ENCODE results near the gene PRG3.
A peak's percentile ranks its signal among the peaks of the same experiment; 100 is the strongest.

PRG3 gene

GRCh38 chr11:57380975-57381374 is at the start of gene PRG3:
TSS of gene PRG3 (minus strand) at chr11:57381150. CDS start at chr11:57380708, 442 bp downstream.
- FAIRE-seq (no peak), DNase-seq (ENCODE audit: insufficient read length, low spot score) (no peak)

GRCh38 chr11:57429946-57430345 is 49.0 kb upstream of the PRG3 start:
- DNase-seq (ENCODE audit: insufficient read length, low spot score) (no peak), FAIRE-seq (no peak)

DNA sequence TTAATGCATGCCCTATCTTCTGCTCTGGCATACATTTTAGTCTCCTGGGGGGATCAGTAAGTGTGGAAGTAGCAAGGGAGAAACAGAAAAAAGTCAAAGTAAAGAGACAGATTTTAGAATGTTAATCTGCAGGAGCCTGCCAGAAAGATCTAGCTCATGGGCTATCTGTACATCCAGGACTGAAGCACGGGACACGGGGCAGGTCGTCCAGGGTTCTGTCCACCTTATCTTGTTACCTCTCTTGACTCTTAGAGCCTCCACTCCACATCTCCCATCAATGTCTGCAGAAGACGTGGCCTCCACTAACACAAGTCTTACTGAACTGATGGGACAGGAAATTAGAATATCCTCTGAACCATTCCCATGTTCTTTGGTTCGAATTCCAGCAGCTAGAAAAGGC is 47.7 kb upstream of the PRG3 start:
- DNase-seq (ENCODE audit: insufficient read length, low spot score) (no peak), FAIRE-seq (no peak)

GRCh38 chr11:57427727-57428082 is 46.8 kb upstream of the PRG3 start:
- no peak for DNase-seq (ENCODE audit: insufficient read length, low spot score)
- no peak for FAIRE-seq

DNA sequence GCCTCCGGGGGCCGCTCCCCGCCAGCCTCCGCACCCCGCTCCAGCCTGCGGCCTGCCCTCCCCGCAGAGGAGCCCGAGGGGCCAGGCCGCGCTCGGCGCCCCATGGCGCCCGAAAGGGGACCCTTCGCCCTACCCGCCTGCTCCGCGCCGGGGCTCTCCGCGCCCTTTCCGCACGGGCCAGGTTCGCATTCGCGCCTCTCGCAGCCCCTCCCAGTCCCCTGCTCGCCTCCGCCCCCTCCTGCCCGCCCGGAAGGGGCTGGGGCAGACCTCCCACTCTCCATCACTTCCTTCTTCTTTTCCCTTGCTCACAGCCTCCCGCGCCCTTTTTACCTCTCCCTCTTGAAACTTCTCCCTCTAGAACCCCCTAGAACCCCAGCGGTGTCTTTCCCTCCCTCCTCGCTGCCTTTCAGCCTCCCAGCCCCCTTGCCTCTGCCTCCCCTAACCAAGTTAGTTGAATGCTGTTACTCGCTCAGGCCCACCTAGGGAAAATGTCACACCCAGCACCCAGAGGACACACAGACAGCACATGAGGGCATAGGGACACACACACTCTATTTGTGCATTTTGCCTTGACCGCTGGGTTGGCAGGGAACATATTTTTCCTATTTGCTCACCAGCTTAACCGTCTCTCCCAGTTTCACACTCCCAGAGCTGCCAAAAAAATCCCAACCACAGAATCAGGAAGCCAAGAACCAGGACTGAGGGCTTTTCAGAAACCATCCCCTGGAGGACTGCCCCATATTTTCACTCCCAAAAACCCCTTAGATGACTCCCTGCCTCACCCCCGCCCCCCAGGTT is 46.2 kb upstream of the PRG3 start, which contains the start of gene SLC43A3:
SLC43A3 (minus strand) TSS at position 193 of the 798 bp plus-strand sequence. CDS start 949 bp downstream, outside the sequence.
- DNase-seq (ENCODE audit: insufficient read length, low spot score) (no peak), FAIRE-seq (no peak)

DNA sequence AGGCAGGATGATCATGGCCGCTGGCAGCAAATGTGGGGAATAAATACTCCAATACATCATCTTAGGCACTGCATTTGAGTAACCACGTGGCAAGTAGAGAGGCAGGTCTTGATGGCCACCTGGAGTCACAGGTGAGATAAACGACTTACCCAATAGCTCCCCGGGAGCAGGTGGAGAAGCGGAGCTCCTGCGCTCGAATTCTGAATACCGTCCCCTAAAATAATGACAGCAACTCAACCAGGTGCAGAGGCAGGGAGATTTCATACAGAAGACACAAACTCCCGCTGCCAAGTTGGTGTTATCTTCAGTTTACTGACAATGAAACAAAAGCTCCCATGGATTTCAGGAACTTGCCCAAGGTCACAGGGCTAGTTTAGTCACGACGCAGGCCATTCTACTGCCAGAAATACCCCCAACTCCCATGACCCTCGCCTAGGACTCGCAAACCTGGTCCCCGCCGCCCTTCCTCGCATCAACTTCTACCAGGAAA is 45.5 kb upstream of the PRG3 start:
- no peak for FAIRE-seq
- no peak for DNase-seq (ENCODE audit: insufficient read length, low spot score)

GRCh38 chr11:57425565-57426438 is 44.9 kb upstream of the PRG3 start:
- no peak for FAIRE-seq
- no peak for DNase-seq (ENCODE audit: insufficient read length, low spot score)

- FAIRE-seq (peak; percentile 87), DNase-seq (ENCODE audit: insufficient read length, low spot score) (peak; percentile 86)
These were observed 44.0 kb upstream of the PRG3 start for GRCh38 chr11:57424792-57425564.

DNA sequence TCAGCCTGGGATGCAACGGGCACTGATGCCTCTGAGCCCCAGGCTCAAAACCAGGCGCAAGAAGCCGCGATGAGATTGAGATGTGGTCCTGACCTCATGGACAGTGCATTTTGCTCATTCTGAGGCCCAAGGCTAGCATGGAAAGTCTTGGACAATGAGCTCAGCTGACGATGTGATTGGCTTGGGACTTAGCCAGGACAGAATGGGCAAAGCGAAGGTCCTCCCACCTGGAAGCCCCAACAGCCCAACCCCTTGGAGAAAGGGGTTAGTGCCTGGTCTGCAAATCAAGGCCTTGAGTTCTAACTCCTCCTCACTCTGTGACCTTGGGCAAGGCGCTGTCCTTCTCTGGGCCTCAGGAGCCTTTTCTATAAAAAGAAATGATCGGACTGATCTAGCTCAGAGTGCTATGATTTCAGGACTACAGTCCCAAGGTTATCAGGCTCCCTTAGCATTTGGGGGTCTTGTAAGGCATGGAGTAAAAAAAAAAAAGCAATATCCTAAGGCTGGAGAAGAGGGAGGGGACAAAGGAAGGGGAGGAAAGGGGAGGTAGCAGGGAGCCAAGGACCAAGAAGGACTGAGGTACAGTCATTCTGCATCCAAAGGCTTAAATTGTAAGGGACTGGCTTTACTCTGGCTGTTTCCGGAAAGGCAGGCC is 43.3 kb upstream of the PRG3 start:
- peak; percentile 20 for FAIRE-seq
- DNase-seq (ENCODE audit: insufficient read length, low spot score): no peak

DNA sequence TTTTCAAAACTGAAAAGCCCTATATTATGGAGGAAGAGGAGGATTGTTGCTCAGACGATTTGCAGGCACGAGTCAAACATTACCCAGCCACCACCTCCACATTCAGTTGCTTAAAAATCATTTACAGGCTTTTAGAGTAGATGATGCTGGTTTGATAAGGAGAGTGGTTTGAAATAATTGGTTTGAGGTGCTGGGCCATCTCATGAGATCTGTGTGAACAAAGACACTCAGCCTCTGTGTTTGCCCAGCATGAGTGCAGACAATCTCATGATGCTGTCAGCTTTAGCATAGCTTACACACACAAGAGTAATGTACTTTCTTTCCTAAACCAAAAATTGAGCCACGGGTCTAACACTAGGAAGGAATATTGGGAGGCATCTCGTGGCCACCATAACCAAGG is 41.7 kb upstream of the PRG3 start:
- DNase-seq (ENCODE audit: insufficient read length, low spot score): no peak

GRCh38 chr11:57421805-57422204 is 40.9 kb upstream of the PRG3 start:
- FAIRE-seq: no peak
- DNase-seq (ENCODE audit: insufficient read length, low spot score): no peak

More for the DNA sequence above, 41.7 kb upstream of the PRG3 start:
- FAIRE-seq: no peak

GRCh38 chr11:57421066-57421465 is 40.1 kb upstream of the PRG3 start:
- DNase-seq (ENCODE audit: insufficient read length, low spot score) (no peak), FAIRE-seq (no peak)

GRCh38 chr11:57419146-57419545 is 38.2 kb upstream of the PRG3 start:
- no peak for FAIRE-seq
- DNase-seq (ENCODE audit: insufficient read length, low spot score): no peak

DNA sequence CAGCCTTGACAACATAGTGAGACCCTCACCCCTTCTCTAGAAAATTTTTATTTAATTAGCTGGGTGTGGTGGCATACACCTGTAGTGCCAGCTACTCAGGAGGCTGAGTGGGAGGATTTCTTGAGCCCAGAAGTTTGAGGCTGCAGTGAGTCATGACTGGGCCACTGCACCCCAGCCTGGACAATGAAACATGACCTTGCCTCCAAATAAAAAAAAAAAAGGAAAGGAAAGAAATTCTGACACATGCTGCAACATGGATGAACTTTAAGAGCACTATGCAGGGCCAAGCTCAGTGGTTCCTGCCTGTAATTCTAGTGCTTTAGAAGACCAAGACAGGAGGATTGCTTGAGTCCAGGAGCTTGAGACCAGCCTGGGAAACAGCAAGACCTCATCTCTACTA is 37.2 kb upstream of the PRG3 start:
- FAIRE-seq (no peak), DNase-seq (ENCODE audit: insufficient read length, low spot score) (no peak)

GRCh38 chr11:57417056-57417455 is 36.1 kb upstream of the PRG3 start:
- DNase-seq (ENCODE audit: insufficient read length, low spot score): no peak
- no peak for FAIRE-seq

DNA sequence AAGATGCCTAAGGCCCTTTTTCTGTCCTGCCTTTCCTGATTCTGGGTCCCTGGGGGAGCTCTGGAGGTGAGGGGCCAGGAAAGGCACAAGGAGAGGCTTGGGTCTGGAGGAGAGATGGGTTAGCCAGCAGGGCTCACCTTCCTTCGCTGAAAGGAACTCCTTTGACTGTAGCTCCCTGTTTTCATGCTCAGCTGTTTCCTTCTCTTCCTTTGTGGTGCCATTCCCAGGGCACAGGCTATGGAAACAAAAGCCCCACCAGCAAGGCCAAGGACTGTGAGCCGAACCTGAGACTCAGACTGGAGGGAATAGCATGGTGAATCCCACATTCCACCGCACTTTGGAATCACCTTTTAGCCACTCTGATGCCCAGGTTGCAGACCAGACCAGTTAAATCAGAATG is 35.5 kb upstream of the PRG3 start:
- no peak for FAIRE-seq
- DNase-seq (ENCODE audit: insufficient read length, low spot score): no peak

DNA sequence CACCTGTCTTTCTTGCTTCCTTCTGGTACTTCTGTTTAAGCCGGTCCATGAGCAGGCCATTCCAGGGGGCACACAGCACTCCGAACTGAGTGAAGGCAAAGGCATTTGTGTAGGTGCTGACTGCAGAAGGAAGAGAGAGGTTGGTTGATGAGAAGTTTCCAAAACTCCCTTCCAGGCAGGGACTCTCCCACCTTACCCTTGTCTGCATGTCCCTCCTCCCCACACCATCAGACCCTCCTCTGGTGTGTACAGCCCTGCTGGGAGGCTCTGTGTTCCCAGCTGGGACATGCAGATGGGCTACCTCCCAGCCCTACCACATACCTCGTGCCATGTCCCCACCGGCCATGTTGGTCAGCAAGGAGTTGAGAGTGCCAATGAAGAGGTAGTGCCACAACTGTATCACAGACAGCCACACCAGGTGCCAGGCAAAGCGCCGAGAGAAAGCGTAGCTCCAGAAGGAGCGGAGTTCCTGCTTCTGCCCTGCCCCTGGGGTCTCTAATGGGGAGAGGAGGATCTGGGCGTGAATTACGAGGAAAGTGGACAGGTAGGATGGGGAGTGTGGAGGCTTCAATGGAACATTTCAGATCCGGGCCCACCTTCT is 33.8 kb upstream of the PRG3 start:
- DNase-seq (ENCODE audit: insufficient read length, low spot score) (no peak), FAIRE-seq (no peak)

DNA sequence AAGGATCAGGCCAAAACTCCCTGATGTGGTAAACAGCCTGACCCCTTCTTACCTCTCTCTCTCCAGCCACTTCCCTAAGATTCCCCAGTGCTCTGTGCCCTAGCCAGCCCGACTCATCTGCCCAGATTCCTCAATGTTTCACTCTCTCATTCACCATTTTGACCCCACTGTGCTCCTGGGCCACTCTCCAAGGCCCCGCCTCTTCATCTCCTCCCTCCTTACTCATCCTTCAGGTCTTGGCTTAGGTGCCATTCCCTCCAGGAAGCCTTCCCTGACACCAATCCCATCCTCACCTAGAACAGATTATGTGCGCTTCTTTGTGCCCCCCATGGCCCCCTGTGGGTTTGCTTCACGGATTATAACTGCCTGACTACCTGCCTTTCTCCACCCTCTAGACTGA is 32.7 kb upstream of the PRG3 start:
- no peak for FAIRE-seq
- DNase-seq (ENCODE audit: insufficient read length, low spot score): no peak

- DNase-seq (ENCODE audit: insufficient read length, low spot score) (no peak), FAIRE-seq (no peak)
These were observed 29.3 kb upstream of the PRG3 start for GRCh38 chr11:57410287-57410686.

All from HTR-8/SVneo (cell line).